Body of pancreas (tissue), 4 donors: ENCODE measurements around the gene RASA4. TPM values are rescaled to one million over a fixed set of nuclear protein-coding genes. Genes with fewer than 3 reads are reported as not detected.
A peak's percentile ranks its signal among the peaks of the same experiment; 100 is the strongest.
"Not testable (repeated sequence)": the region's sequence is repeated elsewhere in the genome, so short reads cannot be mapped to it uniquely, and the experiment has no call there.

Experiments
- ATAC-seq: fragments of 150-250 bp; one replicate; pipeline ENCODE4 v1.9.1; 2016
- DNase-seq, 4 donors: peaks; one replicate each; pipeline ENCODE4 v3.0.0-alpha.2; 2019
- H3K27ac ChIP-seq, 4 donors: fragments of 200-600 bp; sonication (generic); 1 replicate in 3 of 4; 2 replicates in 1 of 4; pipeline versions ENCODE4 v1.5.1 to v1.6.1; 2016 to 2019; ENCODE audit warnings: mild to moderate bottlenecking in 1 of 4, mixed read lengths in 1 of 4, moderate library complexity in 1 of 4
- H3K27me3 ChIP-seq, 2 donors: fragments of 200-600 bp; sonication (generic); one replicate each; pipeline ENCODE4 v1.6.0; 2016; ENCODE audit warnings: mild to moderate bottlenecking in 1 of 2
- H3K36me3 ChIP-seq, 2 donors: fragments of 200-600 bp; sonication (generic); replicated peaks in 1 of 2; 2 replicates each; pipeline ENCODE4 v1.5.1; 2016; ENCODE audit warnings: low read depth in 2 of 2; ENCODE audit not compliant: insufficient read depth in 1 of 2
- H3K4me1 ChIP-seq: fragments of 200-600 bp; sonication (generic); one replicate; pipeline ENCODE4 v1.6.0; 2016
- H3K4me3 ChIP-seq, 2 donors: fragments of 200-600 bp; sonication (generic); 1 replicate in 1 of 2; 2 replicates in 1 of 2; pipeline ENCODE4 v1.5.1; 2016 to 2019
- H3K9me3 ChIP-seq, 3 donors: fragments of 200-600 bp; sonication (generic); 1 replicate in 2 of 3; 2 replicates in 1 of 3; pipeline ENCODE4 v1.5.1; 2016
- POLR2A ChIP-seq, 3 donors: fragments of 450-650 bp; IDR thresholded peaks; one replicate each; pipeline ENCODE4 v1.6.1; 2016; ENCODE audit warnings: antibody characterized with exemption in 3 of 3, mild to moderate bottlenecking in 2 of 3
- WGBS, 2 donors: methylation state at CpG; one replicate each; pipeline ENCODE4 v1.1.5; 2017; 5-methylcytosine and 5-hydroxymethylcytosine counted together
- intact Hi-C: fragments of 100-400 bp; cut with DNase I; formaldehyde crosslinking; loops from one replicate; pipeline ENCODE4 v1.15.1; 2023
- total RNA-seq, 2 donors: library from RNA; depleted of rRNA; stranded (reverse); fragments of >200 nt; gene quantifications; one replicate each; pipeline ENCODE4 v1.1.0, GENCODE V29; 2016
- TF ChIP-seq, protein P1 (sequence below), 7 experiments: fragments of 450-650 bp in 4 of 7; fragments of 200-600 bp in 3 of 7; sonication (generic) in 3 of 7; IDR thresholded peaks; one replicate each; pipeline ENCODE4 v1.5.1; 2016 to 2019; ENCODE audit warnings: antibody characterized with exemption in 7 of 7

RASA4 gene
- total RNA-seq, 2 donors from 2014 or later, result 16.8 to 34.2 TPM

DNA sequence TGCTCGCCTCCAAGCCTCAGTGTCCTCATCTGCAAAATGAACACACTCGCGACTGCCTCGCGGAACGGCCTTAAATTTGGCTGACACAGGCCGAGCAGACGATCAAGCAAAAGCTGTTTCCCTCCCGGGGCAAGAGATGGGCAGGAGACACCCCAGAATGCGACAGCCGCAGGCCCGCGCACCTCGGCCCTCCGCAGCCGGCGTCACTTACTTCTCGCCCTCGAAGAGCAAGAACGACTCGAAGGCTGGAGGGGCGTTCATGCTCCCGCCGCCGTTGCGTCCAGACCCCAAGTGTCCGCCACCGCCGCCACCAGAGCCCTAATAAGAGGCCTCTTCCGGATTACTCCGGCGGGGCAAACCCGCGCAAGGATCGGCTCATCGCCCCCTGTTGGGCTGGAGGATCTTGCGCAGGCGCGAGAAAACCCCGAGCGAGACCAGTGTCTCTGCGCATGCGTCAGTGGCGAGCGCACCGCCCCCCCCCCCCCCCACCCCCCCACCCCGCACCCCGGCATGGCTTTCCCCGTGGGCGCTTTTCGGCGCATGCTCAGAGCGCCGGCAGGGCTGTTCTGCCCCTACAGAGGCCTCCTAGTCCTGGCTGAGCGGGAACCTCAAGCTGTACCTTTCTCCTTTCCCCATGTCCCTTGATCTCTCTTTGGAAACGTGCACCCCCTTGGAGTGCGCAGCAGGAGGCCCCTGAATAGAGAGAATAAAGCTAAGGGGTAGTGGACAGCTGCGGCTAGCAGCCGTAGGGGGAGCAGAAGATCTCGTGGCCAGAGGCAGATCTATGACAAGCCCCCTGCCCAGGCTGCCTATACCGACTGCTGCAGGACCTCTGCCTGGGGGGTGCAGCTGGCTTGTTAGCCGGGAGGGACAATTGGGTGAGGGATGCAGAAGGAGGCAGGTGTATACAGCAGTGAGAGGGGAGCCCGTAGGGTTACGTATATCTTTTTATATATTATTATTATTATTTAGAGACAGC is 44.0 kb downstream of the RASA4 start, which contains the start of gene POLR2J3:
Gene POLR2J3, minus strand, starts transcription at position 323 of the 979 bp plus-strand sequence. Its CDS starts 62 bp downstream, at position 261.
- intact Hi-C loops, H3K4me1 ChIP-seq, H3K36me3 ChIP-seq, H3K9me3 ChIP-seq, H3K27me3 ChIP-seq: not testable (repeated sequence)
- WGBS, 2 donors, result 0% methylated on average over 1 to 53 of the region's 64 CpGs
- Histone ChIP-seq H3K27ac (peak within 1 kb of the TSS in 3 of 4 donors; percentile 71 to 80 (median 74)), H3K4me3 (peak within 1 kb of the TSS; percentile 97 to 98)
- TF ChIP-seq, protein P1, sequence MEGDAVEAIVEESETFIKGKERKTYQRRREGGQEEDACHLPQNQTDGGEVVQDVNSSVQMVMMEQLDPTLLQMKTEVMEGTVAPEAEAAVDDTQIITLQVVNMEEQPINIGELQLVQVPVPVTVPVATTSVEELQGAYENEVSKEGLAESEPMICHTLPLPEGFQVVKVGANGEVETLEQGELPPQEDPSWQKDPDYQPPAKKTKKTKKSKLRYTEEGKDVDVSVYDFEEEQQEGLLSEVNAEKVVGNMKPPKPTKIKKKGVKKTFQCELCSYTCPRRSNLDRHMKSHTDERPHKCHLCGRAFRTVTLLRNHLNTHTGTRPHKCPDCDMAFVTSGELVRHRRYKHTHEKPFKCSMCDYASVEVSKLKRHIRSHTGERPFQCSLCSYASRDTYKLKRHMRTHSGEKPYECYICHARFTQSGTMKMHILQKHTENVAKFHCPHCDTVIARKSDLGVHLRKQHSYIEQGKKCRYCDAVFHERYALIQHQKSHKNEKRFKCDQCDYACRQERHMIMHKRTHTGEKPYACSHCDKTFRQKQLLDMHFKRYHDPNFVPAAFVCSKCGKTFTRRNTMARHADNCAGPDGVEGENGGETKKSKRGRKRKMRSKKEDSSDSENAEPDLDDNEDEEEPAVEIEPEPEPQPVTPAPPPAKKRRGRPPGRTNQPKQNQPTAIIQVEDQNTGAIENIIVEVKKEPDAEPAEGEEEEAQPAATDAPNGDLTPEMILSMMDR (IDR thresholded peaks at IDR 0.05), result peak in 6 of 7 experiments; percentile 34 to 88 (median 68)
- TF ChIP-seq POLR2A (IDR thresholded peaks at IDR 0.05), result peak in 2 of 3 donors; percentile 65 to 84
- peak; percentile 94 to 100 (median 96) for DNase-seq
- peak; percentile 99 for ATAC-seq

DNA sequence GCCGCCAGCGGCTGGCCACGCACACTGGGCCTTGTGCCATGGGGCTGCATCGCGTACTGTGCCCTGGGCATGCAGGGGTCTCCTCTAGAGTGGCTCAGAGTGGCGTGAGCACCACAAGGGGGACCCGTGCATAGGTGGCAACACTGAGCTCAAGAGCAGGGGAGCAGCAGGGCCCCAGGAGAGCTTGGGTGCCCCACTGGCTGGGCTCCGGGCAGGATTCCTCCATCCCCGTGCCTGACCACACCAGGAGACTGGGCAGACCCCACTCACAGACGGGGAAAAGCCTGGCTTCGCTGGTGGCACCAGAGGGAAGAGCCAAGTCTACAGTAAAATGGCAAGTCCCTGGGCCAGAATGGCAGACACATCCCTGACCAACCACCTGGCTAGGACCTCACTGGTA is 47.9 kb downstream of the RASA4 start:
- H3K4me3 ChIP-seq, H3K9me3 ChIP-seq, ATAC-seq, H3K36me3 ChIP-seq, H3K27me3 ChIP-seq, intact Hi-C loops, H3K27ac ChIP-seq, H3K4me1 ChIP-seq, DNase-seq: not testable (repeated sequence)
- no CpG with 5 or more reads among the region's 11 CpGs for WGBS, 2 donors

DNA sequence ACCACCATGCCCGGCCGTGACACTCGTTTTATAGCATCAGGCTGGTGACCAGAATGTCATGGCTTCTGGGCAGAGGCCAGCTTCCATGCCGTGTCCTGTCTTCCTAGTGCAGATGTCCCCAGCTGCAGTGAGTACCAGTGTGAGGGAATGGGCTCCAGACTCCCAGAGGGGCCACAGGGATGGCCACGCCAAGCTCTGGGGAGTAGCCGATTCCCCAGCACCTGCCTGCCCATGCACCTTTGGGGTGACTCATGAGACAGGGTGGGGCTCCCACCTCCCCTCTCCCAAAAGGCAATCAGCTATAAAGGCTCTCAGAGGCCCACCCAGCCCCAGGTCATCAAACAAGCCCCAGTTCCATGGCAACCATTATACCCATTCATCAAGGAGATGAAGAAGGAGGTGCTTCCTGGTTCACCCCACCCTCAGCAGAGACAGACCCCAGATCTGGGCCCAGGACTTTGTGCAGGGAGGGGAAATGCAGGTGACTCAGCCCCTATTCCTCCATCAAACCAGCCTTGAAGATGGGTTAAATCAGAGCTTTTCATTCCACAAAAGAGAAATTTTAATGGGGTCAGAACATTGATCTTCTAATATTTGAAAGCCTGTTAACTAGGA is 65.6 kb downstream of the RASA4 start, which contains the start of gene SPDYE2:
Gene SPDYE2, plus strand, starts transcription at position 419 of the 615 bp plus-strand sequence. CDS start 2,030 bp downstream, outside the sequence.
- H3K4me1 ChIP-seq, H3K36me3 ChIP-seq, H3K27ac ChIP-seq, H3K9me3 ChIP-seq, intact Hi-C loops, DNase-seq, ATAC-seq, H3K27me3 ChIP-seq, H3K4me3 ChIP-seq: not testable (repeated sequence)
- WGBS, 2 donors, result no CpG with 5 or more reads among the region's 6 CpGs

DNA sequence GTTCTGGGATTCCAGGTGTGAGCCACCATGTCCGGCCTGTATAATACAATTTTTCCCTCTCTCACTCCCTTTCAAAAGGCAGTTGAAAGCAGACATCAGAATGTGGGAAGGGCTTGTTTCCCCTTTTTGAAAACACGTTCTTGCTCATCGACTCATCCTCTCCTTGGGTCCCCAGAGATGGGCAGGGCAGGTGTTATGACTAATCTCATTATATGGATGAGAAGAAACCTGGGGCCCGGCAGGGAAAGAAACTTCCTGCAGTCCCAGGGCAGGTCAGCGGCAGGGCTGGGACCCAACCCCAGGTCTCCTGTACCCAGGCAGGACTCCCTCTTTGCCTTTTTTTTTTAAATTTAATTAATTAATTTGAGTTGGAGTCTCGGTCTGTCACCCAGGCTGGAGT is 70.2 kb downstream of the RASA4 start:
- H3K27ac ChIP-seq, H3K4me3 ChIP-seq, H3K36me3 ChIP-seq, H3K27me3 ChIP-seq, H3K4me1 ChIP-seq, ATAC-seq, DNase-seq, intact Hi-C loops, H3K9me3 ChIP-seq: not testable (repeated sequence)
- WGBS, 2 donors, result 100% methylated on average over 2 of the region's 6 CpGs; no CpG with 5 or more reads in 1 of the 2 donors

DNA sequence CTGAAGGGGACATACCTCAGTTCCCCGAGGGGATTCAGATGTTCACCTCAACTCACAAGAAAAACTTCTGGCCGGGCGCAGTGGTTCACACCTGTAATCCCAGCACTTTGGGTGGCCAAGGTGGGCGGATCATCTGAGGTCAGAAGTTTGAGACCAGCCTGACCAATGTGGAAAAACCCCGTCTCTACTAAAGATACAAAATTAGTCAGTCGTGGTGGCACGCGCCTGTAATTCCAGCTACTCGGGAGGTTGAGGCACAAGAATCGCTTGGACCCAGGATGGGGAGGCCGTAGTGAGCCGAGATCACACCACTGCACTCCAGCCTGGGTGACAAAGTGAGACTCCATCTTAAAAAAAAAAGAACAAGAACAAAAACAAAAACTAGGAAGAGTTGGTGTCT is 71.3 kb downstream of the RASA4 start:
- 96% methylated on average over 5 of the region's 12 CpGs; no CpG with 5 or more reads in 1 of the 2 donors for WGBS, 2 donors
- H3K4me3 ChIP-seq, H3K36me3 ChIP-seq, H3K27ac ChIP-seq, ATAC-seq, intact Hi-C loops, H3K27me3 ChIP-seq, H3K4me1 ChIP-seq, DNase-seq, H3K9me3 ChIP-seq: not testable (repeated sequence)

DNA sequence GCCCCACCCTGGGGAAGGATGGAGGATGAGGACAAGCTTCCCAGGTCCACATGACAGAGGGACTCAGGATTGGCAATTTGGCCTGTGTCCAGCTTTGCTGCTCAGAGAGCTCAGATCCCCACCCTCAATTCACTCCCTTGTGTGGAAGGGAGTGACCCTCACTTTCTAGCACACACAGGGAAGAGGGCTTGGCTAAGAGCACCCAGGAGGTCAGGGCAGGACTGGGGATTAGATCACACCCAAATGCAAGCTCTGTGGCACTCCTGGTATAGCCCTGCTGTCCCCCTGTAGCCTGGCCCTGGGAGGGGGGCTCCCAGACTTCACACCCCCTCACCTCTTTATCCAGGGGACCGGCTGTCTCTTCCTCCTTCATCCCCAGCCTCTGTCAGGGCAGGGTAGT is 72.2 kb downstream of the RASA4 start:
- H3K4me3 ChIP-seq, intact Hi-C loops, ATAC-seq, H3K27ac ChIP-seq, H3K36me3 ChIP-seq, DNase-seq, H3K4me1 ChIP-seq, H3K27me3 ChIP-seq, H3K9me3 ChIP-seq: not testable (repeated sequence)
- no CpG with 5 or more reads among the region's 1 CpG for WGBS, 2 donors

DNA sequence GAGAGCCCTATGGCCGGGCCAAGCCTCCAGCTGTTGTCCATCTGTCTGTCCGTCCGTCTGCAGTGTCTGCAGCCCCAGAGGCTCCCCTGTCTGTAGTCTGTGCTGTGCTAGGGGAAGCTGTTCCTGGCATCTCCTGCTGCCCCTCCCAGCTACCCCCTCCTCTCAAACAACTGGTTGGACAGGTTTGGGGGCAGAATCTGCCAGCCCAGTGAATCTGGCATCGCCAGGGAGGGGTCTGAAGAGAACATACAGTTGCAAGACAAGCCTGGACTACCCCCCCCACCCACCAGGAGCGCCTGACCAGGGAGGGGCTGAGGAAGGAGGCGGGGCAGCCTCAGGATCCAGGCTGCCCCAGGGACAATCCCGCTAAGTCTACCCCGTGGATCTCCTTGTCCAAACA is 73.0 kb downstream of the RASA4 start, which contains the start of gene UPK3BL2:
Gene UPK3BL2, minus strand, starts transcription at position 101 of the 400 bp plus-strand sequence. Its CDS starts 60 bp downstream, at position 41.
- intact Hi-C loops, H3K4me1 ChIP-seq, H3K27me3 ChIP-seq, H3K27ac ChIP-seq, DNase-seq, H3K4me3 ChIP-seq, H3K9me3 ChIP-seq, ATAC-seq, H3K36me3 ChIP-seq: not testable (repeated sequence)
- whole genome bisulfite sequencing, 2 donors, result no CpG with 5 or more reads among the region's 8 CpGs

DNA sequence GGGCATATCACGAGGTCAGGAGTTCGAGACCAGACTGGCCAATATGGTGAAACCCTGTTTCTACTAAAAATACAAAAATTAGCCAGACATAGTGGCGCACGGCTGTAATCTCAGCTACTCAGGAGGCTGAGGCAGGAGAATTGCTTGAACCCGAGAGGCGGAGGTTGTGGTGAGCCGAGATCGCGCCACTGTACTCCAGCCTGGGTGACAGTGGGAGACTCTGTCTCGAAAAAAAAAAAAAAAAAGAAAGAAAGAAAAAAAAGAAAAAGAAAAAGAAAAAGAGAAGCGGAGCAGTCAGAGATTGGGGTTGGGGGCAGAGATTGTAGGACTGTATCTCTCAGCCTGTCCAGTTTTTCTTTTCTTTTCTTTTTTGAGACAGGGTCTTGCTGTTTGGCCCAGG is 73.8 kb downstream of the RASA4 start:
- intact Hi-C loops, result not testable (repeated sequence)

DNA sequence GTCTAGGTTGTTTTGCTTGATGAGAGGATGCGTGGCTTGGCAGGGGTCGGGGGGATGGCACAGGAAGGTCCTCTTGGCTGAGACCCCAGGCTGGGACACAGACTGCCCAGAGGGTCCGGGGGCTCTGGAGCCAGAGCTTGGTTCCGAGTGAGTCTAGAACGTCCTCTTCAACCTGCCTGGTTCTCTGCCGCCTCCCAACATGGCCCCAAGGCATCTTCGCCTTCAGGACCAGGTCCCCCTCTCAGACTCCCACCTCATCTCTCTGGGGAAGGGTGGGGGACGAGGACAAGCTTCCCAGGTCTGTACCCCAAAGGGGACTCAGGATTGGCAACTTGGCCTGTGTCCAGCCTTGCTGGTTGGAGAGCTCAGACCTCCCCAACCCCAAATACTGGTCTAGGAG is 74.5 kb downstream of the RASA4 start:
- H3K27ac ChIP-seq, H3K27me3 ChIP-seq, H3K4me1 ChIP-seq, DNase-seq, ATAC-seq, H3K36me3 ChIP-seq, H3K9me3 ChIP-seq, intact Hi-C loops, H3K4me3 ChIP-seq: not testable (repeated sequence)
- WGBS, 2 donors, result no CpG with 5 or more reads among the region's 8 CpGs

More for the DNA sequence above, 73.8 kb downstream of the RASA4 start:
- H3K27ac ChIP-seq, H3K4me1 ChIP-seq, H3K36me3 ChIP-seq, H3K4me3 ChIP-seq, ATAC-seq, H3K27me3 ChIP-seq, H3K9me3 ChIP-seq, DNase-seq: not testable (repeated sequence)
- WGBS, 2 donors, result 80% methylated on average over 7 of the region's 11 CpGs; no CpG with 5 or more reads in 1 of the 2 donors

DNA sequence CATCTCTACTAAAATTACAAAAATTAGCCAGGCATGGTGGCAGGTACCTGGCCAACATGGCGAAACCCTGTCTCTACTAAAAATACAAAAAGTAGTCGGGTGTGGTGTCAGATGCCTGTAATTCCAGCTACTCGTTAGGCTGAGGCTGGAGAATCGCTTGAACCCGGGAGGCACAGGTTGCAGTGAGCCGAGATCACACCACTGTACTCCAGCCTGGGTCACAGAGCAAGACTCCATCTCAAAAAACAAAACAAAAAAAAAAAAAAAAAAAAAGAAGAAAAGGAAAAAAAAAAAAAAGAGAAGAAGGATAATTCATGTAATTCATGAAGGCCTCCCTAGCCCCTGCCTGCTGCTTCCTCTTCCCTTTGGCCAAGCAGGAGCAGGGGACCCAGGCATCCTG is 76.0 kb downstream of the RASA4 start:
- intact Hi-C loops, ATAC-seq: not testable (repeated sequence)
- WGBS, 2 donors, result 87 to 88% methylated on average over 3 to 5 of the region's 6 CpGs

More for the DNA sequence above, 76.0 kb downstream of the RASA4 start:
- H3K36me3 ChIP-seq, H3K27me3 ChIP-seq, H3K4me1 ChIP-seq, H3K27ac ChIP-seq, H3K9me3 ChIP-seq, H3K4me3 ChIP-seq, DNase-seq: not testable (repeated sequence)
